ENCODE results near the gene SH2D3C.
A peak's percentile ranks its signal among the peaks of the same experiment; 100 is the strongest.

DNA sequence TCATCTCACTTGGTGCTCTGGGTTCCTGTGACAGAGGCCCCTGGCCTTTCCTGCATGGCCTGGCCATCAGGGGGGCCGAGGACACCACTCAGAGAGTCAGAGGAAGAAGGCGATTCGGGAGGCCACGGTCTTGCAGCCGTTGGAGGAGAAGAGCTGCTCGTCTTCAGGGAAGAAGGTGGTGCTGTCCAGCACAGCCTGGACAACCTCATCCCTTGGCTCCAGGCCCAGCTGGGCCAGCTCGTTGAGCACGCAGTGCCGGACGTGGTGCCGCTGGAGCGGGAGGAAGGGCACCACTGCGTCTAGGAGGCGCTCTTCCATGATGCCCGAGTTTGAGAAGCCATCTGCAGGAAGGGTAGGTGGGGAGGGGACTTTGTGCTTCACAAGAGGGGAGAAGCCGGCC, 46.5 kb downstream of the SH2D3C start:
- TF ChIP-seq, protein P1, sequence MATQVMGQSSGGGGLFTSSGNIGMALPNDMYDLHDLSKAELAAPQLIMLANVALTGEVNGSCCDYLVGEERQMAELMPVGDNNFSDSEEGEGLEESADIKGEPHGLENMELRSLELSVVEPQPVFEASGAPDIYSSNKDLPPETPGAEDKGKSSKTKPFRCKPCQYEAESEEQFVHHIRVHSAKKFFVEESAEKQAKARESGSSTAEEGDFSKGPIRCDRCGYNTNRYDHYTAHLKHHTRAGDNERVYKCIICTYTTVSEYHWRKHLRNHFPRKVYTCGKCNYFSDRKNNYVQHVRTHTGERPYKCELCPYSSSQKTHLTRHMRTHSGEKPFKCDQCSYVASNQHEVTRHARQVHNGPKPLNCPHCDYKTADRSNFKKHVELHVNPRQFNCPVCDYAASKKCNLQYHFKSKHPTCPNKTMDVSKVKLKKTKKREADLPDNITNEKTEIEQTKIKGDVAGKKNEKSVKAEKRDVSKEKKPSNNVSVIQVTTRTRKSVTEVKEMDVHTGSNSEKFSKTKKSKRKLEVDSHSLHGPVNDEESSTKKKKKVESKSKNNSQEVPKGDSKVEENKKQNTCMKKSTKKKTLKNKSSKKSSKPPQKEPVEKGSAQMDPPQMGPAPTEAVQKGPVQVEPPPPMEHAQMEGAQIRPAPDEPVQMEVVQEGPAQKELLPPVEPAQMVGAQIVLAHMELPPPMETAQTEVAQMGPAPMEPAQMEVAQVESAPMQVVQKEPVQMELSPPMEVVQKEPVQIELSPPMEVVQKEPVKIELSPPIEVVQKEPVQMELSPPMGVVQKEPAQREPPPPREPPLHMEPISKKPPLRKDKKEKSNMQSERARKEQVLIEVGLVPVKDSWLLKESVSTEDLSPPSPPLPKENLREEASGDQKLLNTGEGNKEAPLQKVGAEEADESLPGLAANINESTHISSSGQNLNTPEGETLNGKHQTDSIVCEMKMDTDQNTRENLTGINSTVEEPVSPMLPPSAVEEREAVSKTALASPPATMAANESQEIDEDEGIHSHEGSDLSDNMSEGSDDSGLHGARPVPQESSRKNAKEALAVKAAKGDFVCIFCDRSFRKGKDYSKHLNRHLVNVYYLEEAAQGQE (tag by site-specific recombination; IDR thresholded peaks at IDR 0.05): peak; percentile 84
- TF ChIP-seq, protein P2, sequence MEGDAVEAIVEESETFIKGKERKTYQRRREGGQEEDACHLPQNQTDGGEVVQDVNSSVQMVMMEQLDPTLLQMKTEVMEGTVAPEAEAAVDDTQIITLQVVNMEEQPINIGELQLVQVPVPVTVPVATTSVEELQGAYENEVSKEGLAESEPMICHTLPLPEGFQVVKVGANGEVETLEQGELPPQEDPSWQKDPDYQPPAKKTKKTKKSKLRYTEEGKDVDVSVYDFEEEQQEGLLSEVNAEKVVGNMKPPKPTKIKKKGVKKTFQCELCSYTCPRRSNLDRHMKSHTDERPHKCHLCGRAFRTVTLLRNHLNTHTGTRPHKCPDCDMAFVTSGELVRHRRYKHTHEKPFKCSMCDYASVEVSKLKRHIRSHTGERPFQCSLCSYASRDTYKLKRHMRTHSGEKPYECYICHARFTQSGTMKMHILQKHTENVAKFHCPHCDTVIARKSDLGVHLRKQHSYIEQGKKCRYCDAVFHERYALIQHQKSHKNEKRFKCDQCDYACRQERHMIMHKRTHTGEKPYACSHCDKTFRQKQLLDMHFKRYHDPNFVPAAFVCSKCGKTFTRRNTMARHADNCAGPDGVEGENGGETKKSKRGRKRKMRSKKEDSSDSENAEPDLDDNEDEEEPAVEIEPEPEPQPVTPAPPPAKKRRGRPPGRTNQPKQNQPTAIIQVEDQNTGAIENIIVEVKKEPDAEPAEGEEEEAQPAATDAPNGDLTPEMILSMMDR (tag by site-specific recombination; IDR thresholded peaks at IDR 0.05): no peak
- TF ChIP-seq, protein P3, sequence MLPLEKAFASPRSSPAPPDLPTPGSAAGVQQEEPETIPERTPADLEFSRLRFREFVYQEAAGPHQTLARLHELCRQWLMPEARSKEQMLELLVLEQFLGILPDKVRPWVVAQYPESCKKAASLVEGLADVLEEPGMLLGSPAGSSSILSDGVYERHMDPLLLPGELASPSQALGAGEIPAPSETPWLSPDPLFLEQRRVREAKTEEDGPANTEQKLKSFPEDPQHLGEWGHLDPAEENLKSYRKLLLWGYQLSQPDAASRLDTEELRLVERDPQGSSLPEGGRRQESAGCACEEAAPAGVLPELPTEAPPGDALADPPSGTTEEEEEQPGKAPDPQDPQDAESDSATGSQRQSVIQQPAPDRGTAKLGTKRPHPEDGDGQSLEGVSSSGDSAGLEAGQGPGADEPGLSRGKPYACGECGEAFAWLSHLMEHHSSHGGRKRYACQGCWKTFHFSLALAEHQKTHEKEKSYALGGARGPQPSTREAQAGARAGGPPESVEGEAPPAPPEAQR (tag by site-specific recombination; IDR thresholded peaks at IDR 0.05): no peak
- TF ChIP-seq RBAK (tag by site-specific recombination; IDR thresholded peaks at IDR 0.05) (no peak), BCL11A (tag by site-specific recombination; IDR thresholded peaks at IDR 0.05; ENCODE audit: low read depth) (no peak)

Measured in HEK293 (cell line).